Measurements from ENCODE around the gene FFAR4.

The FFAR4 gene

DNA sequence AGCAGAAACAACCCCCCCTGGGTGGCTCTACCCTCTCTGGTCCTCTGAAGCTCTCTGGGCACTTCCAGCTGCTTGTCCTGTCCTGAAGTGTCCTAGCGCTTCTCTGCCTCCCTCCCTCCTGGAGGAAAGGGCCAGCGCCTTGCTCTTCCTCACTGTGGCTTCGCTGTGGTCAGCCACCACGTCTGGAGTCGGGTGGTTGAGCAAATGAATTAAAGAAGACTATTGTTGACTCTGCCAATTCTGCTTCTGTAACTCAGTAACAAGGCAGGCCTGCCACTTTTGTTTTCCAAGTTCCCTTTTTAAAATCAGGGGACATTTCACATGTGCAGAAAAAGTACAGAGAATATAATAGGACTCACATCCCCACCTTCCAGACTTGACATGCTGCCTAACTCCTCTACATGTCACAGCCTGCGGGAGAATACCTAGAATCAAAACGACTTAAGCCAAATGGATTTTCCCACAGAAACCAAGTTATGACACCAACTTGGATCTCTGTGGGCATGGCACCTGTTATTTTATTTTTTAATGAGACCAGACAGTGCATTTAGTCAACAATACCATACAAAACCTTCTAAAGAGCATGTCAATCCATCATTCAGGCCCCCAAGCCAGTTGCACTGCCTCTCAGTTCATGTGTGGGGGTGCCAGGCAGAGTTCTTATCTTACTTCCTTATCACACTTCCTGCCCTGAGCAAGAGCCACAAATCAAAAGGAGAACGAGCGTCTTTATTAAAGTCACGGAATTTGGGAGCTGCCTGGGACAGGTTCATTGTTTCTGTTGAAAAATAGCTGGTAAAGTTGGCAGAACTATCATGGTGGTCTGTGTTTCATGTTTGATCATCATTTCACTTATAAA is 6.8 kb downstream of the FFAR4 start:
- DNase-seq: no peak

DNA sequence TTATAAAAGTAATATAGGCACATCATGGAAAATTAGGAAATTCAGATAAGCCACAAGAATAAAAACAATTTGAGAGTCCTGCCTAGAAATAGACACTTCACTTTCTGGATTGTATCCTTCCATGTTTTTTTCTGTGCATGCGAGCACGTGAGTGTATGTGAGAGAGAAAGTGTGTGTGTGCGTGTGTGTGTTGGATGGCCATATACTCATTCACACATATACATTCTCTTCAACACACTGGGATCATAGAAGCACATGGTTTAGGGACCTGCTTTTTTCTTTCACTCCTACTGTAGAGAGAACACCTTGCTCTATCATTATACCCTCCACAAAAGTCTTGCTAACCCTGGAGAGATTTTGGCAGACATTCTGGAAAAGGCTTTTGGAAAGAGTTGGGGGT is 7.5 kb downstream of the FFAR4 start:
- DNase-seq: no peak

DNA sequence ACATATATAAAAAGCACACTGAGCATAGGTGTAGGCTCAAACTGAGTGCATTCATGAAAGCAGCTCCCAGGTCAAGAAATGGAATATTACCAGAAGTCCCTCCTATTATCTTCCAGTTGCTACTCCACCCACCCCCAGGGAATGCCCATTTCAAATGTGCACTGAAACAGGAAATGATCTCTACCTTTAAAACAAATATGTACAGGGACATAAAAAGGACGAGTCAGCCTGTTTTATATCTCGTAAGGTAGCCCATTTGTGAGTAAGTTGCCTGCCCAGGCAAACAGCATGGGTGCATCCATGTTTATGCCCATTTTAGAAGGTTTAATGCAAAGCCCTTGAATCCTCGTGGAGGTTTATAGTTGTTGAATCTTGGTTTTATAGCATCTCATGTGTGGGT is 10.4 kb downstream of the FFAR4 start:
- no peak for DNase-seq

GRCh38 chr10:93577565-93577964 is 11.1 kb downstream of the FFAR4 start:
- DNase-seq: no peak

DNA sequence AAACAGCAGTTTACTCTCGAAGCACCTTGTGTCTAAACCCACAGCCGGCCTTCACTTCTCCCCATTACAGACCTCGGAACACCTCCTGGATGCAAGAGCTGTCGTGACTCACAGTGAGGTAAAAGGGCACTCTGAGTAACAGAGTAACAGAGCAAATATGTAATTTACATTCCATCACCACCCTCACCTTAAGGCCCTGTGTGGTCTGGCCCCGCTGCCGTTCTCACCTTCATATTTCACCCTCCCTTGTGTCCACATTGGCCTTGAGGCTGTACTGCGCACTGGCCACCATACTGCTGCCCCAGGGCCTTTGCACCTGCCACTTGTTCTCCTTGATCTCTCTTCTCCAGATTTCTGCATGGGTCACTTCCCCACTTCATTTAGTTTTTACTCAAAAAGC is 12.6 kb downstream of the FFAR4 start:
- DNase-seq: no peak

- DNase-seq: no peak
These were observed 13.7 kb downstream of the FFAR4 start for GRCh38 chr10:93579985-93580711.

- DNase-seq: no peak
These were observed 14.4 kb downstream of the FFAR4 start for GRCh38 chr10:93580828-93581227.

DNA sequence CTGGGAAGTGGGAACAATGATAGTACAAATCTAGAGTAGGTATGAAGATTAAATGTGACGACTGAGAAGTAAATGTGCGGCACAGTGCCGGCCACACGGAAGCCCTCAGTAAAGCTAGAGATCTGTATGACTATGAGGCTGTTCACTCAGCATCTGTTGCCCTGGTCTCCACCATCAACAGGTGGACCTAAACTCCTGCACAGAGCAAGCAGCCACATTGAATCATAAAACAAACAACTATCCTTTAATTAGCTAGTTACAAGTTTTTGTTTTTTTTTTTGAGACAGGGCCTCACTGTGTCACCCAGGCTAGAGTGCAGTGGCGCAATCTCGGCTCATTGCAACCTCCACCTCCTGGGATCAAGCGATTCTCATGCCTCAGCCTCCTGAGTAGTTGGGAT is 18.0 kb downstream of the FFAR4 start:
- DNase-seq: no peak

GRCh38 chr10:93589648-93590562 is 23.4 kb downstream of the FFAR4 start:
- DNase-seq: no peak

GRCh38 chr10:93590638-93591037 is 24.2 kb downstream of the FFAR4 start:
- DNase-seq: no peak

DNA sequence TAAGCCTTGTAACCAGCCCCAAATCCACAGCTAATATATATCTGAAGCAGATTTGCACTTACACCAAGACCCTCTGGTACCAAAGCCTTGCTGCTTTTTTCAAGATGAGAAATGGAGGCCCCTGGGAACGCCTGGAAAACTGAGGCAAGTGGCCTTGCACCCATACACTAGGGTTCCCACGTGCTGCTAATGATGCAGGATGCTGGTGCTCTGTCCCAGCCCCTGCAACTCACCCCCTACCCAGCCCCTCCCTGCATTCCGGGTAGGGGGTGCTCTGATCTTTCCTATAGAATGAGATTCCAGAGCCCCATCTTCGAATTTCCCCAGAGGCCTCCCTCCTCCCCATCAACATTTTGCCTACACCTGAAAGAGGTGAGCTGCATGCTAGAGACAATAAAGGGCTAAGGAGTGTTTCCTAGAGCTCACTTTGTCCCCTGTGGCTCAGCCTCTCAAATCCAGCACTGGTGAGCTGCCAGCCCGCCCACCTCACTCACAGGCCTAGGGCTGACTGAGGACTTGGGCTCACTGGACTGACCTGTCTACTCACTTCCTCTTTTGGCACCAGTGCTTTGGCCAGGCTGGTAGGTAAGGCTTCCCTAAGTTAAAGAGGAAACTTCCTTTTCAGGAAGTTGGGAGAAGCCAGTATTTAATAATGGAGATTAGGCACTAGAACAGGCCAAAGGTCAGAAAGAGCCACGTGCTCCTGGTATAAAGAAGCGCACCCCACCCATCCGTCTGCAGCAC is 24.8 kb downstream of the FFAR4 start:
- DNase-seq: no peak

DNA sequence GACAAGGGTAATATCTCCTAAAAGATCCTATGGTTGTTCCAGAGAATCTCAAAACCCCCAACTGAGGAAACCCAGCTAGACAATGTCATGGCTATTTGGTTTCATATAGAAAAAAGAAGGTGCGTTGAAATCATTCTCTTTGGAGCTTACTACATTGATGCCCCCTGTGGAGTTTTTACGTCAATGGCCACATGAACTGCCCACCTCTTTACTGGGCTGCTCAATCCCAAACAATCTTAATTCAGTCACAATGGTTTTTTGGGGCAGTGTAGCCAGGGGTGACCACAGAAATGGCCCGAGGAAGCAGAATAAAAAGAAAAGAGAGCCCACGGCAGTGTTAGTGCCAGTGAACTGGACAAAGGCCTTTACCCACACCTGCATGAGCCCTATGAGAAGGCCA is 26.8 kb downstream of the FFAR4 start:
- DNase-seq: no peak

GRCh38 chr10:93593749-93594148 is 27.3 kb downstream of the FFAR4 start:
- no peak for DNase-seq

GRCh38 chr10:93594518-93594917 is 28.1 kb downstream of the FFAR4 start:
- DNase-seq: no peak

DNA sequence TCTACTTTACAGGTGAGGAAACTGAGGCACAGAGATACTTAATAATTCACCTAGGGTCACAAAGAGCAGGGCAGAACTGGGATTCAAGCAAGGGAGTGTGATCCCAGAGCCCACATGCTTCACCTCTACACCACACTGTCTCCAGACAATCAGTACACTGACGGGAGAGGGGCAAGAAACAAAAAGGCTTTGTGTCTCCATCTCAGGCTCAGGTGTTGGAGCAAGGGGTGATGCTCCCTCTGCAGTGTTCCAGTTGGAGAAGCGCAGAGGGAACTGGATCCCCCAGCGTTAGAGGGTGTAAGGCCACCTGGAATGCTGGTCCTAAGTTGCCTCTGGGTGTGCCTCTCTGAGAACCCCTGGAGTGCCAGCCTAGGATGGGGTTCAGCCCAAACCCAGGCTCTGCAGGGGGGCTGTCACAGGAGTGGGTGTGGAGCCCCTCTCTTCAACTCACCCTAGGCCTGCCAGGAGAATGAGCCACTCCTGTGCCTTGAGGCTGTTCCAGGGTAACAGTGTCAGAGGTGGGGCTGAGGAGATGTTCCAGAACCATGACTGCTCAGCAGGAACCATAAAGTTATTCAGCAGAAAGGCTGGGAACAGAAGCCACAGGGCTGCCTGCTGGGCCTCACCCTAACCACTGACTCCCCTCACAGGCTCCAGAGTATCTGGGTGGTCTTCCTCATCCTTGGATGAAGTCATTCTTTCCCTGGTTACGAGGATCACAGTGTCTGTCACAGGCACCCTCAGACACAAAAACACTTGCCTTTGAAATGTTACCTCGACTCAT is 29.1 kb downstream of the FFAR4 start:
- DNase-seq: no peak

DNA sequence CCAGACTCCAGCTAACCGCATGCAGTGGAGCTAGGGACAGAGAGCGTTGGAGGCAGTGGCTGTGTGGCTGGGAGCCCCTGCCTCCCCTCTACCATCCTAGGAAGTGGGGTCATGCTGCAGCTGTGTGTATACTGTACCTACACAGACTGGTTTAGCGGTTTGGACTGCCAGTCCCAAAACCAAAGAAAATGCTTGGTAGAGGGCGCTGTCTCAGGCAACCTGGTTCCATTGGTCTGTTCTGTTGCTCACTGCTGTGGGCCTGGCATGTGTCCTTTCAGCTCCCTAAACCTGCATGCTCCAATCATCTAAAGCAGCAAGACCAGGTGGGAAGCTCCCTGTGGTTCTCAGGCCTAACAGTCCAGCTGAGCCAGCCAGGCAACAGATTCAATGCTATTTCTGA is 30.1 kb downstream of the FFAR4 start:
- DNase-seq: no peak

DNA sequence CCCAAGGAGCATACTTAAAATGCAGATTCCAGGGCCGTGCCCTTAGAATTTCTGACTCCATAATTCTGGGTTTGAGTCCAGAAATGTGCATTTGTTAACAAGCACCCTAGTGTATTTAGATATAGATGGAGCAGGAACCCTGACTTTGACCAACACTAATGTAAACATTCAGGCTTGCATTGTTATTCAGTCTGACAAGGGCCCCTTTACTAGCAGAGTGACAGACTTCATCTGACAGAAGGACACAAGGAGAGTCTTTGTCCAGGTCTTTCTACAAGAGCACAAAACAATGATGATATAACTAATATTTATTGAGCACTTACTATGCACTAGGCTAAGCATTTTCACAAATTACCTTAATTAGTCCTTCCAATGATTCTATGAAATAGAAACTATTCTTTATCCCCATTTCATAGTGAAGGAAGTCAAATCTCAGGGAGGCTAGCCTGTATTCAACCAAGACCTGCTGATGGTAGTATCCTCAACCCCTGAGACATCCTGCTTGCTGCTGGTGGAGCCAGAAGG is 30.7 kb downstream of the FFAR4 start:
- no peak for DNase-seq

- no peak for DNase-seq
These were observed 31.7 kb downstream of the FFAR4 start for GRCh38 chr10:93598157-93598556.

DNA sequence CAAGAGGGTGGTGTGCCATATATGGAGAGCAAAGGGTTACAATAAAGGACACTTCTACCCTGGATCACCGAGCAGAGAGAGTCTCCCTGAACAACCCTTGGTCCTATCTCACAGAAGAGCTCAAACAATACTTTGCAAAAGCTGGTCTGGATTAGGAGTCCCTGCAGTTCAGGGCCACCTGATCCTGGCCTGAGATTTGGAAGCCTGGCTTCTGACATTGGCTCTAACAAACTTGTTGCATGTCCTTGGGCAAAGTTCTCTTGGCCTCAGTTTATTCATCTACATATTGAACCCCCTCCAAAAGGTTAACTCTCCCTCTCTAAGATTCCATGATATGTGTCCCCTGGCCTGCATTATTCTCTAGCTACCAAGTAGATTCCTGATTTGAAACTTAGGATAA is 32.9 kb downstream of the FFAR4 start:
- no peak for DNase-seq

- DNase-seq: no peak
These were observed 33.3 kb downstream of the FFAR4 start for GRCh38 chr10:93599778-93600177.

- DNase-seq: no peak
These were observed 34.1 kb downstream of the FFAR4 start for GRCh38 chr10:93600446-93601145.

Data from NCI-H1417 treated with DMSO at 0.1 percent for 48 hours (cell line).